SU-DHL-6 (cell line): ENCODE results near the gene HARBI1.

Experiments used
- EZH2phosphoT487 ChIP-seq: fragments of 200-600 bp; sonication (generic), shearing (Covaris generic); conservative IDR thresholded peaks from 2 replicates; pipeline ENCODE4 v1.6.1; 2018; ENCODE audit warnings: mild to moderate bottlenecking, antibody characterized with exemption, low read length, moderate library complexity, mixed read lengths
- TF ChIP-seq, protein P1 (sequence below): fragments of 200-600 bp; sonication (generic); IDR thresholded peaks from one replicate; pipeline ENCODE4 v1.5.1; 2017; ENCODE audit warnings: antibody characterized with exemption, mild to moderate bottlenecking, low read length, moderate library complexity; ENCODE audit not compliant: insufficient read depth, poor library complexity, severe bottlenecking

DNA sequence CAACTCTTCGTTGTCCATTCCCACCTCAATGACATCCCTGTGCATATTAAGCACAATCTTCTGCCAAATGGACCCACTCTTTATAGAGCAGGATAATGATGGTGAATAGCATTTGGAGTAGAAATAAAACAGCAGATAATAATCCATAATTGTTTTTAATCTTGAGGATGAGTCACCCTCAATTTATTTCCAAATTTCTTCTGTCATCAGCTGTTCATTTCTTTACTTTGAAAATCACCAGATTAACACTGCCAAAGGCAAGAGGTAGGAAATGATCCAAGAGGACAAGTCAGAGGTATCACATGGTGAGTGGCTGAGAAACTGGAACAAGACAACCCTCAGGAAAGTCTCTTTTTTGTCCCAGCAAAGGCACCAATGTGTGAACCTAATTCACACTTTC is 15.9 kb downstream of the HARBI1 start:
- TF ChIP-seq, protein P1, sequence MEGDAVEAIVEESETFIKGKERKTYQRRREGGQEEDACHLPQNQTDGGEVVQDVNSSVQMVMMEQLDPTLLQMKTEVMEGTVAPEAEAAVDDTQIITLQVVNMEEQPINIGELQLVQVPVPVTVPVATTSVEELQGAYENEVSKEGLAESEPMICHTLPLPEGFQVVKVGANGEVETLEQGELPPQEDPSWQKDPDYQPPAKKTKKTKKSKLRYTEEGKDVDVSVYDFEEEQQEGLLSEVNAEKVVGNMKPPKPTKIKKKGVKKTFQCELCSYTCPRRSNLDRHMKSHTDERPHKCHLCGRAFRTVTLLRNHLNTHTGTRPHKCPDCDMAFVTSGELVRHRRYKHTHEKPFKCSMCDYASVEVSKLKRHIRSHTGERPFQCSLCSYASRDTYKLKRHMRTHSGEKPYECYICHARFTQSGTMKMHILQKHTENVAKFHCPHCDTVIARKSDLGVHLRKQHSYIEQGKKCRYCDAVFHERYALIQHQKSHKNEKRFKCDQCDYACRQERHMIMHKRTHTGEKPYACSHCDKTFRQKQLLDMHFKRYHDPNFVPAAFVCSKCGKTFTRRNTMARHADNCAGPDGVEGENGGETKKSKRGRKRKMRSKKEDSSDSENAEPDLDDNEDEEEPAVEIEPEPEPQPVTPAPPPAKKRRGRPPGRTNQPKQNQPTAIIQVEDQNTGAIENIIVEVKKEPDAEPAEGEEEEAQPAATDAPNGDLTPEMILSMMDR = no peak
- TF ChIP-seq EZH2phosphoT487 = no peak
